BE2C (cell line): Measurements from ENCODE around the gene KCP.
A peak's percentile ranks its signal among the peaks of the same experiment; 100 is the strongest.

Experiments
- DNase-seq: peaks from one replicate; pipeline ENCODE4 v3.0.0-alpha.2; 2020
- H3K27me3 ChIP-seq: fragments of 250-450 bp; sonication (Bioruptor Pico); 2 replicates; pipeline ENCODE4 v1.5.1; 2020; ENCODE audit warnings: mild to moderate bottlenecking
- H3K36me3 ChIP-seq: fragments of 250-450 bp; sonication (Bioruptor Pico); 2 replicates; pipeline ENCODE4 v1.5.1; 2020; ENCODE audit warnings: mild to moderate bottlenecking
- H3K4me1 ChIP-seq: fragments of 250-450 bp; sonication (Bioruptor Pico); 2 replicates; pipeline ENCODE4 v1.5.1; 2020
- H3K4me3 ChIP-seq: 2 replicates; pipeline ENCODE4 v1.5.1; 2011; ENCODE audit warnings: low read depth, low read length
- H3K9me3 ChIP-seq: fragments of 250-450 bp; sonication (Bioruptor Pico); 2 replicates; pipeline ENCODE4 v1.5.1; 2020
- TF ChIP-seq, protein P1 (sequence below): IDR thresholded peaks from 2 replicates; pipeline ENCODE4 v1.5.1; 2012; ENCODE audit warnings: mild to moderate bottlenecking, low read depth, low read length

The KCP gene

DNA sequence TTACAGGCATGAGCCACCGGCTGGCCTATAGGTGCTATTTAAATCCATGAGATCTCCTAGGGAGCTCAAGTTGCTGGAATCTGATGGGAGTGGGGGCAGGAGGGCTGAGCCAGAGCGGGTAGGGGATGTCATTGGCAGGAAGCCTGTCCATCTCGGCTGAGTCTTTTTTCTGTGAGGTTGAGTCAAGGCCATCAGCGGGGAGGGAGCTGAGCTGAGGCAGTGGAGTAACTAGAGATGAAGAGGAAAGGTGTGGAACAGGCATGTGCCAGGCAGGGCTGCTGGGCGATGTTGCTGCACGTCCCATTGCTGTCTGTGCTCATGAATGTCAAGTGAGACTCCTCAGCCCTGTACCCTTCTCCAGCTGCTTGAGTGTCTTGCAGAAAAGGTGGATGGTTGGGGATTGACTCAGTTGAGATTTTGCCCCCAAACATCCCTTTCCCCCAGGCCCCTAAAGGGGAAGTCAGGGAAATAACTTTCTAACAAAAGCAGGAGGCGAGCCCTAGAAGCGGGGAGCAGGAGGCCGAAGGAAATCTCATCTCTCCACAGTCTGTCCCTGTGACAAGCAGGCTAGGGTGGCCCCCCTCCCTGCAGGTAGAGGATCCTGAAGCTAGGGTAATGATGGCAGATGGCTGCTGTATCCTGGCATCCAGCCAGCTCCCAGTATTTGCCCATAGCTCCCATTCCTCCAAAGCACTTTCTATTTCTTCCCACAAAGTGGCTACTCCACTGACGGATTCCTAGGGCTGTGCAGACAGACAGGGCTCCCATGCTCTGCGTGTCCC, 42.5 kb downstream of the KCP start:
- no peaks in the 10 kb centered on the region for H3K9me3 ChIP-seq
- DNase-seq, result peak; percentile 60
- peaks cover 13% of the 10 kb centered on the region for H3K36me3 ChIP-seq
- TF ChIP-seq, protein P1, sequence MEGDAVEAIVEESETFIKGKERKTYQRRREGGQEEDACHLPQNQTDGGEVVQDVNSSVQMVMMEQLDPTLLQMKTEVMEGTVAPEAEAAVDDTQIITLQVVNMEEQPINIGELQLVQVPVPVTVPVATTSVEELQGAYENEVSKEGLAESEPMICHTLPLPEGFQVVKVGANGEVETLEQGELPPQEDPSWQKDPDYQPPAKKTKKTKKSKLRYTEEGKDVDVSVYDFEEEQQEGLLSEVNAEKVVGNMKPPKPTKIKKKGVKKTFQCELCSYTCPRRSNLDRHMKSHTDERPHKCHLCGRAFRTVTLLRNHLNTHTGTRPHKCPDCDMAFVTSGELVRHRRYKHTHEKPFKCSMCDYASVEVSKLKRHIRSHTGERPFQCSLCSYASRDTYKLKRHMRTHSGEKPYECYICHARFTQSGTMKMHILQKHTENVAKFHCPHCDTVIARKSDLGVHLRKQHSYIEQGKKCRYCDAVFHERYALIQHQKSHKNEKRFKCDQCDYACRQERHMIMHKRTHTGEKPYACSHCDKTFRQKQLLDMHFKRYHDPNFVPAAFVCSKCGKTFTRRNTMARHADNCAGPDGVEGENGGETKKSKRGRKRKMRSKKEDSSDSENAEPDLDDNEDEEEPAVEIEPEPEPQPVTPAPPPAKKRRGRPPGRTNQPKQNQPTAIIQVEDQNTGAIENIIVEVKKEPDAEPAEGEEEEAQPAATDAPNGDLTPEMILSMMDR, result no peak
- H3K4me1 ChIP-seq, result peaks cover 13% of the 10 kb centered on the region
- H3K4me3 ChIP-seq, result no peak overlapping the region
- H3K27me3 ChIP-seq, result no peaks in the 10 kb centered on the region

DNA sequence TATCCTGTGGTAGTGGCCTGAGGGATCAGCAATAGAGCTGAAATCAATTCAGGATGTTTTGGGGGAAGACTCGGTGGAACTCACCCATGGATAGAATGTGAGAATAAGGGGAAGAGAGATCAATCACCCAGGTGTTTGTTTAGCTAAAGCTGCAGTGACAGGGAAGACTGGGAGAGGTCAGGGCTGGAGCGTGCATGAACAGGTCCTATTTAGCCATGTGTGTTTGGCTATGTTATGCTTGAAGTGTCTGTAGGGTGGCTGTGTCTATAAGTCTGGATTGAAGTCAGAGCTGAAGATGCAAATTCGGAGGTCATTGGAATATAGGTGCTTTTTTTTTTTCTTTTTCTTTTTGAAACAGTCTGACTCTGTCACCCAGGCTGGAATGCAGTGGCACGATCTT, 43.3 kb downstream of the KCP start:
- no peak for DNase-seq
- Histone ChIP-seq H3K4me3 (no peak overlapping the region), H3K9me3 (no peaks in the 10 kb centered on the region), H3K4me1 (peaks cover 13% of the 10 kb centered on the region), H3K27me3 (no peaks in the 10 kb centered on the region), H3K36me3 (peaks cover 13% of the 10 kb centered on the region)
- TF ChIP-seq, protein P1, result no peak

DNA sequence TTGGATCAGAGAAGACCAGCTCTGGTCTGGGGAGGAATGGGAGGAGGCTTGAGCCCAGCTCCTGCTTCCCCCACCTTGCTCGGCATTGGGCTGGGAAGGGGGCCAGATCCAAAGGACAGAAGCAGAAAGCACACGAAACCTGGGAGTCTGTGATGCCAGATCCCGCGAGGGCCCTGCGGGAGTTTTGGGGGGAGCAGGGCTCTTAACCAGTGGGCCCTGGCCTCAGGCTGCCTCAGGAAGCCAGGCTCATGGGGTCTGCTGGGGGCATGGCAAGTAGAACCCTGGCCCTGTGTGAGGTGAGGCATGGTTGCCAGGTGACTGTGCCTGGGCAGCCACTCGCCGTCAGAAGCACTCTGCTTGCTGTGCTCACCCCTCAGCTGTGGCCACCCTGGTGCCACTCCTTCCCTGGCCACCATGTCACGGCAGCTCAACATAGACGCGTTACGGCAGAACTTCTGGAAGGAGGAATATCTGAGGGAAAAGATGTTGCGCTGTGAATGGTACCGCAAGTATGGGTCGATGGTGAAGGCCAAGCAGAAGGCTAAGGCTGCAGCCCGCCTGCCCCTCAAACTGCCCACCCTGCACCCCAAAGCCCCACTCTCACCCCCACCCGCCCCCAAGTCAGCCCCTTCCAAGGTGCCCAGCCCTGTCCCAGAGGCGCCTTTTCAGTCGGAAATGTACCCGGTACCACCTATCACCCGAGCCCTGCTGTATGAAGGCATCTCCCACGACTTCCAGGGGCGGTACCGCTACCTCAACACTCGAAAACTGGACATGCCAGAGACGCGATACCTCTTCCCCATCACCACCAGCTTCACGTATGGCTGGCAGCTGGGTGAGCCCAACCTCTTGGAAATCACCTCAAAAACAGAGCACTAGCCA, 44.3 kb downstream of the KCP start:
- H3K36me3 ChIP-seq, result peaks cover 13% of the 10 kb centered on the region

DNA sequence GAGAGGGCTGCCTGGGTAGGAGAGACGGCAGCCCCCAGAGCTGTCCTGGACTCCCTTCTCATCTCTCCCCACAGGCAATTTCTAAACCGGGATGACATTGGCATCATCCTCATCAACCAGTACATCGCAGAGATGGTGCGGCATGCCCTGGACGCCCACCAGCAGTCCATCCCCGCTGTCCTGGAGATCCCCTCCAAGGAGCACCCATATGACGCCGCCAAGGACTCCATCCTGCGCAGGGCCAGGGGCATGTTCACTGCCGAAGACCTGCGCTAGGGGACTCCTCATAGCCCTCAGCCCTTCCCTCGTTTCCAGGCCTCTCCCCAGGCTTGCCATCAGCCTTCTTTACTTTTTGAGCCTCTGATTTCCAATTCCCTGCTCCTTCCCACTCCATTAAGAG, 45.2 kb downstream of the KCP start:
- no peak for DNase-seq
- H3K27me3 ChIP-seq, result no peaks in the 10 kb centered on the region
- H3K4me3 ChIP-seq, result no peak overlapping the region
- TF ChIP-seq, protein P1, result no peak
- peaks cover 17% of the 10 kb centered on the region for H3K4me1 ChIP-seq
- peaks cover 13% of the 10 kb centered on the region for H3K36me3 ChIP-seq
- no peaks in the 10 kb centered on the region for H3K9me3 ChIP-seq

More for the DNA sequence above, 44.3 kb downstream of the KCP start:
- peaks cover 13% of the 10 kb centered on the region for H3K4me1 ChIP-seq
- TF ChIP-seq, protein P1, result no peak
- H3K27me3 ChIP-seq, result no peaks in the 10 kb centered on the region
- no peak for DNase-seq
- H3K4me3 ChIP-seq, result no peak overlapping the region
- no peaks in the 10 kb centered on the region for H3K9me3 ChIP-seq

DNA sequence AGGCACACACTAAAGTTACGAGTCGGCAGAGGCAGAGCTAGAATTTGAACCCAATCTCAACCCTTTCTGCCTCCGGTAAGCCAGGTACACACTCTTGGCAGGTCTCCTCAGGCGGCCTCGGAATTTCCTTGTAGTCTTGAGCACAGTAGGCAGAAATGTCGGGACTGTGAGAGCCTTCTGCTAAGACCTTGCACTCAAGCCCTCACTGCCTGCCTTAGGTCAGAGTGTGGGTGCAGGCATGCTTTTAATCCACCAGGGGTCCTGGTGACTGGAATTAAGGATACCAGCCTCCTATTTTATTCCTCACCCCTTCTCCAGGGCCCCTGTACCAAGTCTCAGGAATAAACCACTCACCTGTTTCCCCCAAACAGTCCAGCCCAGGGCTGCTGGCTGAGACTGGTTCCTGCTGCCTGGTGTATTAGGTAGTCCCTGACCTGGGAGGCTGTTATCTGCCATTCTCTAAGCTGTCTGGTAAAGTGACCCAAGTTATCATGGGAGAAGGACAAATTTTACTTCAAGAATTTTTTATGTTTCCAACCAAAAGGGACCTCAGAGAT, 47.0 kb downstream of the KCP start:
- DNase-seq, result peak; percentile 75
- peaks cover 16% of the 10 kb centered on the region for H3K4me1 ChIP-seq

More for the DNA sequence above, 47.0 kb downstream of the KCP start:
- no peaks in the 10 kb centered on the region for H3K27me3 ChIP-seq
- TF ChIP-seq, protein P1, result peak; percentile 70
- peak overlapping the region; percentile 82 for H3K4me3 ChIP-seq
- H3K36me3 ChIP-seq, result peaks cover 13% of the 10 kb centered on the region
- H3K9me3 ChIP-seq, result no peaks in the 10 kb centered on the region
